ENCODE results near the gene GLDC. TPM values are rescaled to one million over a fixed set of nuclear protein-coding genes. Genes with fewer than 3 reads are reported as not detected.
"Not testable (repeated sequence)": the region's sequence is repeated elsewhere in the genome, so short reads cannot be mapped to it uniquely, and the experiment has no call there.

The GLDC gene
- total RNA-seq, 1 experiment from 2014 or later, result 2.3 TPM

- in situ Hi-C loops (cut with HindIII; ENCODE audit: low pct_unique_long_range_greater_than_20kb, low sequenced_read_pairs), result no loop called here
- no peak for DNase-seq (ENCODE audit: low read depth, low spot score)
Observed at GRCh38 chr9:6669881-6670280, 24.4 kb upstream of the GLDC start.

GRCh38 chr9:6667633-6668280, 22.2 kb upstream of the GLDC start:
- in situ Hi-C loops (cut with HindIII; ENCODE audit: low pct_unique_long_range_greater_than_20kb, low sequenced_read_pairs), result no loop called here
- peak; percentile 58 for DNase-seq (ENCODE audit: low read depth, low spot score)

GRCh38 chr9:6667080-6667479, 21.6 kb upstream of the GLDC start:
- in situ Hi-C loops (cut with HindIII; ENCODE audit: low pct_unique_long_range_greater_than_20kb, low sequenced_read_pairs), result no loop called here
- DNase-seq (ENCODE audit: low read depth, low spot score), result no peak

GRCh38 chr9:6665628-6666027, 20.1 kb upstream of the GLDC start:
- in situ Hi-C loops (cut with HindIII; ENCODE audit: low pct_unique_long_range_greater_than_20kb, low sequenced_read_pairs), result no loop called here
- DNase-seq (ENCODE audit: low read depth, low spot score), result no peak

GRCh38 chr9:6664204-6664680, 18.7 kb upstream of the GLDC start:
- no peak for DNase-seq (ENCODE audit: low read depth, low spot score)
- in situ Hi-C loops (cut with HindIII; ENCODE audit: low pct_unique_long_range_greater_than_20kb, low sequenced_read_pairs), result no loop called here

- in situ Hi-C loops (cut with HindIII; ENCODE audit: low pct_unique_long_range_greater_than_20kb, low sequenced_read_pairs), result no loop called here
- DNase-seq (ENCODE audit: low read depth, low spot score), result no peak
Observed at GRCh38 chr9:6660512-6660911, 15.0 kb upstream of the GLDC start.

GRCh38 chr9:6658628-6659353, 13.3 kb upstream of the GLDC start:
- in situ Hi-C loops (cut with HindIII; ENCODE audit: low pct_unique_long_range_greater_than_20kb, low sequenced_read_pairs), result no loop called here
- DNase-seq (ENCODE audit: low read depth, low spot score), result no peak

- no peak for DNase-seq (ENCODE audit: low read depth, low spot score)
- in situ Hi-C loops (cut with HindIII; ENCODE audit: low pct_unique_long_range_greater_than_20kb, low sequenced_read_pairs), result no loop called here
Observed at GRCh38 chr9:6656614-6657300, 11.2 kb upstream of the GLDC start.

GRCh38 chr9:6655036-6655435, 9.5 kb upstream of the GLDC start:
- in situ Hi-C loops (cut with HindIII; ENCODE audit: low pct_unique_long_range_greater_than_20kb, low sequenced_read_pairs), result no loop called here
- DNase-seq (ENCODE audit: low read depth, low spot score), result no peak

GRCh38 chr9:6646293-6646636, 736 bp upstream of the GLDC start:
- in situ Hi-C loops (cut with HindIII; ENCODE audit: low pct_unique_long_range_greater_than_20kb, low sequenced_read_pairs), result no loop called here
- no peak for DNase-seq (ENCODE audit: low read depth, low spot score)

- DNase-seq (ENCODE audit: low read depth, low spot score); in situ Hi-C loops (cut with HindIII; ENCODE audit: low pct_unique_long_range_greater_than_20kb, low sequenced_read_pairs): not testable (repeated sequence)
Observed at GRCh38 chr9:6645105-6645354, 499 bp downstream of the GLDC start.

GRCh38 chr9:6644346-6645104, 1.0 kb downstream of the GLDC start:
- in situ Hi-C loops (cut with HindIII; ENCODE audit: low pct_unique_long_range_greater_than_20kb, low sequenced_read_pairs), result no loop called here
- no peak for DNase-seq (ENCODE audit: low read depth, low spot score)

- in situ Hi-C loops (cut with HindIII; ENCODE audit: low pct_unique_long_range_greater_than_20kb, low sequenced_read_pairs), result no loop called here
- DNase-seq (ENCODE audit: low read depth, low spot score), result no peak
Observed at GRCh38 chr9:6641961-6642360, 3.6 kb downstream of the GLDC start.

GRCh38 chr9:6641561-6641960, 4.0 kb downstream of the GLDC start:
- in situ Hi-C loops (cut with HindIII; ENCODE audit: low pct_unique_long_range_greater_than_20kb, low sequenced_read_pairs), result no loop called here
- no peak for DNase-seq (ENCODE audit: low read depth, low spot score)

GRCh38 chr9:6641056-6641455, 4.5 kb downstream of the GLDC start:
- DNase-seq (ENCODE audit: low read depth, low spot score), result no peak
- in situ Hi-C loops (cut with HindIII; ENCODE audit: low pct_unique_long_range_greater_than_20kb, low sequenced_read_pairs), result no loop called here

- in situ Hi-C loops (cut with HindIII; ENCODE audit: low pct_unique_long_range_greater_than_20kb, low sequenced_read_pairs), result no loop called here
- no peak for DNase-seq (ENCODE audit: low read depth, low spot score)
Observed at GRCh38 chr9:6640268-6641051, 5.1 kb downstream of the GLDC start.

- in situ Hi-C loops (cut with HindIII; ENCODE audit: low pct_unique_long_range_greater_than_20kb, low sequenced_read_pairs), result no loop called here
- DNase-seq (ENCODE audit: low read depth, low spot score), result no peak
Observed at GRCh38 chr9:6639622-6640021, 5.9 kb downstream of the GLDC start.

GRCh38 chr9:6634444-6634843, 11.1 kb downstream of the GLDC start:
- DNase-seq (ENCODE audit: low read depth, low spot score), result no peak
- in situ Hi-C loops (cut with HindIII; ENCODE audit: low pct_unique_long_range_greater_than_20kb, low sequenced_read_pairs), result no loop called here
